SH-SY5Y (cell line): ENCODE results near the gene HBG1.

Experiments used
- GATA2 ChIP-seq: IDR thresholded peaks from 2 replicates; pipeline ENCODE4 v1.6.1; 2011; ENCODE audit warnings: mild to moderate bottlenecking, low read depth, low read length
- GATA3 ChIP-seq: IDR thresholded peaks from 2 replicates; pipeline ENCODE4 v1.6.1; 2011; ENCODE audit warnings: low read depth, mild to moderate bottlenecking, low read length, moderate library complexity

GRCh38 chr11:5233307-5233706 is 16.4 kb downstream of the HBG1 start:
- TF ChIP-seq GATA2 (no peak), GATA3 (no peak)
